ENCODE data around the gene MTA1.

DNA sequence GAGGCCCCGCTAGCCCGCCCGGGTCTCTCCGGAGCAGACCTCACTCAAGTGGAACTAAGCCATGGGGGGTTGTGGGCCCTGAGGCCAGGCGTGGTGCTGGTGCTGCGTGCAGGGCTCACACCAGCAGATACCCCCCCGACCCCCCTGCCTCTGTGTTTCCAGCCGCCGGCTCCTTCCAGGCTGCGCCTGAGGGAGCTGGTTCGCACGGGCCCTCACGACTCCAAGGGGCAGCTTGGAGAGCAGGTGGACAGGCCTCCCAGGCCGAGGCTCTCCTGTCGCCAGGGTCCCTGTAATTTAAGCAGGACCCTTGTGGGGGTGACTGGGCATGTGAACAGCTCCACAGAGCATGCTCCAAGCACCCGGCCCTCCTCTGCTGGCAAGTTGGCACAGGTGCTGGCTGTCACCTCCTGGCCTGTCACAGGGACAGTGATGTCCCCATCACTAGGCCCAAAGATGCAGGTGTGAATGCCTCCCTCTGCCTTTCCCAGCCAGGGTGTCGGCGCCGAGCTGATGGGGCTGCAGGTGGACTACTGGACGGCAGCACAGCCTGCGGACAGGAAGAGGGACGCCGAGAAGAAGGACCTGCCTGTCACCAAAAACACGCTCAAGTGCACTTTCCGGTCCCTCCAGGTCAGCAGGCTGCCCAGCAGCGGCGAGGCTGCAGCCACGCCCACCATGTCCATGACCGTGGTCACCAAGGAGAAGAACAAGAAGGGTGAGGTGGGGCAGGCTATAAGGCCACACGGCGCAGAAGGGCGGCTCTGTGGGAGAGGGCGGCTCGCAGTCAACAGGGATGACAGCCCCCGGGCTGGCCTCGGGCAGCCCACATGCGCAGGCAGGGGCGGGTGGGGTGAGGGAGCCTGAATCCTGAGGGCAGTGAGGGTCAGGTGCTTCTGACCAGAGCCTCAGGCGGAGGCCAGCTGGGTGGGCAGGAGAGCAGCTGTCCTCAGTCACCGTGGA, 27.2 kb upstream of the MTA1 start:
- TF ChIP-seq RB1 (IDR thresholded peaks at IDR 0.05; ENCODE audit: borderline replicate concordance): no peak
- no peak for TF ChIP-seq SMARCA5 (IDR thresholded peaks at IDR 0.05)
- TF ChIP-seq, protein P1, sequence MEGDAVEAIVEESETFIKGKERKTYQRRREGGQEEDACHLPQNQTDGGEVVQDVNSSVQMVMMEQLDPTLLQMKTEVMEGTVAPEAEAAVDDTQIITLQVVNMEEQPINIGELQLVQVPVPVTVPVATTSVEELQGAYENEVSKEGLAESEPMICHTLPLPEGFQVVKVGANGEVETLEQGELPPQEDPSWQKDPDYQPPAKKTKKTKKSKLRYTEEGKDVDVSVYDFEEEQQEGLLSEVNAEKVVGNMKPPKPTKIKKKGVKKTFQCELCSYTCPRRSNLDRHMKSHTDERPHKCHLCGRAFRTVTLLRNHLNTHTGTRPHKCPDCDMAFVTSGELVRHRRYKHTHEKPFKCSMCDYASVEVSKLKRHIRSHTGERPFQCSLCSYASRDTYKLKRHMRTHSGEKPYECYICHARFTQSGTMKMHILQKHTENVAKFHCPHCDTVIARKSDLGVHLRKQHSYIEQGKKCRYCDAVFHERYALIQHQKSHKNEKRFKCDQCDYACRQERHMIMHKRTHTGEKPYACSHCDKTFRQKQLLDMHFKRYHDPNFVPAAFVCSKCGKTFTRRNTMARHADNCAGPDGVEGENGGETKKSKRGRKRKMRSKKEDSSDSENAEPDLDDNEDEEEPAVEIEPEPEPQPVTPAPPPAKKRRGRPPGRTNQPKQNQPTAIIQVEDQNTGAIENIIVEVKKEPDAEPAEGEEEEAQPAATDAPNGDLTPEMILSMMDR (IDR thresholded peaks at IDR 0.05 in 2 of 3, conservative IDR thresholded peaks at IDR 0.05 in 1 of 3; ENCODE audit: control insufficient read depth in 2 of 3, extremely low read depth in 1 of 3, insufficient read depth in 1 of 3, low read depth in 3 of 3, low read length in 3 of 3): no peak
- TF ChIP-seq, protein P2, sequence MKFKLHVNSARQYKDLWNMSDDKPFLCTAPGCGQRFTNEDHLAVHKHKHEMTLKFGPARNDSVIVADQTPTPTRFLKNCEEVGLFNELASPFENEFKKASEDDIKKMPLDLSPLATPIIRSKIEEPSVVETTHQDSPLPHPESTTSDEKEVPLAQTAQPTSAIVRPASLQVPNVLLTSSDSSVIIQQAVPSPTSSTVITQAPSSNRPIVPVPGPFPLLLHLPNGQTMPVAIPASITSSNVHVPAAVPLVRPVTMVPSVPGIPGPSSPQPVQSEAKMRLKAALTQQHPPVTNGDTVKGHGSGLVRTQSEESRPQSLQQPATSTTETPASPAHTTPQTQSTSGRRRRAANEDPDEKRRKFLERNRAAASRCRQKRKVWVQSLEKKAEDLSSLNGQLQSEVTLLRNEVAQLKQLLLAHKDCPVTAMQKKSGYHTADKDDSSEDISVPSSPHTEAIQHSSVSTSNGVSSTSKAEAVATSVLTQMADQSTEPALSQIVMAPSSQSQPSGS (IDR thresholded peaks at IDR 0.05; ENCODE audit: low read length): no peak
